Measurements from ENCODE around the gene CLINT1.

The CLINT1 gene

DNA sequence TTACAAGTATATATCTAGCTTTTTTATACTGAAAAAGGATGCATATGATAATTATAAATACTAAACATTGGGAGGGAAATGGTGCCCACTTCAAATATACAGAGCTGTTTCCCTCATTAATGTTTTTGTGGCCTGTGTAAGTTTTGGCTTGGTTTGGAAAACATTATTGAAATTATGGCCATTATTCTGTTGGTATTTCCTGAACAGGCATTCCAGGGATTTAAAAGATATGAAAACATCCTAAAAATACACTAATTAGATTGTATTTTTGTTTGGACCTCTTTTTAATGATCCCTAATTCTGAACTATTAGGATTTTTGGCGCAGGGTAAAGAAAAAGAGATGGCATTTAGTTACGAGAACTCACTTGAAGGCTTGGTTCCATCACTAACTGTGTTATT is 50.9 kb downstream of the CLINT1 start:
- DNase-seq (ENCODE audit: insufficient read length, low spot score): no peak
- no peak for TF ChIP-seq POLR2AphosphoS5 (IDR thresholded peaks at IDR 0.05; ENCODE audit: low read depth, low read length)

DNA sequence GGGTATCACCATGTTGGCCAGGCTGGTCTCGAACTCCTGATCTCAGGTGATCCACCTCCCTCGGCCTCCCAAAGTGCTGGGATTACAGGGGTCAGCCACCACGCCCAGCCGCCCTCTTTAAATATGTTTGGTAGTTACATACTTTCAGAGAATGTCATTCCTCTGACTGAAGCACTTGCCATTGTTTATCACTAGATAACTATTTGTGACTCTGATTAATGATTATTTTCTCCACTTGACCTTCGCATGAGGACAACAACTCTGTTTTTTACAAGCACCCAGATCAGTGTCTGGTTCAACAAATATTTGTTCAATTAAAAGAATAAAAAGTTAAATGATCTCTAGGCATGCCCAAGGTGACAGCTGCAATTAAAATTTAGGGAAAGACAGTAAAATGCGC is 56.2 kb downstream of the CLINT1 start:
- TF ChIP-seq TAF1 (IDR thresholded peaks at IDR 0.05; ENCODE audit: low read depth, low read length): no peak
- no peak for TF ChIP-seq SPI1 (IDR thresholded peaks at IDR 0.05; ENCODE audit: low read depth, low read length)
- no peak for TF ChIP-seq POLR2AphosphoS5 (IDR thresholded peaks at IDR 0.05; ENCODE audit: low read depth, low read length)
- TF ChIP-seq POLR2A (IDR thresholded peaks at IDR 0.05; ENCODE audit: low read depth, low read length): no peak
- TF ChIP-seq PAX5 (IDR thresholded peaks at IDR 0.05; ENCODE audit: insufficient read depth, low read length, severe bottlenecking): no peak
- TF ChIP-seq POU2F2 (IDR thresholded peaks at IDR 0.05; ENCODE audit: low read depth, low read length): no peak
- no peak for DNase-seq (ENCODE audit: insufficient read length, low spot score)
- FAIRE-seq: no peak

More for the DNA sequence above, 50.9 kb downstream of the CLINT1 start:
- FAIRE-seq: no peak

DNA sequence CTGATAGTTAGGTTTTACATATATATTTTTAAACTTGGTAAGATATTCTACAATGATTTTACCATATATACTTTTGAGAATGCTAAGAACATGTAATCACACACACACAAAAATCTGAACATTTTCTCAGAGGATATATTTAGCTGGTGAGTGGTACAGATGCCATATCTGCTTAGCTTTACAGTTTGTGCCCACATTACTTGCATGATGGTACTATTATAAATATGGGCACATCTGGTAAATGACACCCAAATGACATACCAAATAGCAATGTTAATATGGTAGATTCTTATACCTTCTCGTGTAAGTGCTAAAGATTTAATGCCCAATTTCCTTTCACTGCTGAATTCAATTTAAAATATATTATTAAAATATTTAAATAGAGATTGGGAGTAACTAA is 58.8 kb downstream of the CLINT1 start:
- TF ChIP-seq POLR2AphosphoS5 (IDR thresholded peaks at IDR 0.05; ENCODE audit: low read depth, low read length): no peak
- DNase-seq (ENCODE audit: insufficient read length, low spot score) (no peak), FAIRE-seq (no peak)

DNA sequence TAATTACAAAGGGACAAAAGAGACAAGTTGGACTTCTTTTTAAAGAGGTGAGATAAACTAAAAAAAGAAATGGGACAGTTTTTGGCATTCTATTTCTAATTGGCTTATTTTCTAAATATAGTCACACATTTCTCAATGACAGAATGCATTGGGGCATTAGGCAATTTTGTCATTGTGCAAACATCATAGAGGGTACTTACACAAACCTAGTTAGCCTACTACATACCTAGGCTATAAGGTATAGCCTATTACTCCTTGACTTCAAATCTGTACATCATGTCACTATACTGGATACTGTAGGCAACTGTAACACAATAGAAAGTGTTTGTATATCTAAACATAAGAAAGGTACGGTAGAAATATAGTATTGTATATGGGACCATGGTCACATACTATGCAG is 59.4 kb downstream of the CLINT1 start:
- DNase-seq (ENCODE audit: insufficient read length, low spot score) (no peak), FAIRE-seq (no peak)
- no peak for TF ChIP-seq POLR2A (IDR thresholded peaks at IDR 0.05; ENCODE audit: low read depth, low read length)
- TF ChIP-seq SPI1 (IDR thresholded peaks at IDR 0.05; ENCODE audit: low read depth, low read length): no peak
- TF ChIP-seq POLR2AphosphoS5 (IDR thresholded peaks at IDR 0.05; ENCODE audit: low read depth, low read length): no peak
- TF ChIP-seq TAF1 (IDR thresholded peaks at IDR 0.05; ENCODE audit: low read depth, low read length): no peak
- no peak for TF ChIP-seq POU2F2 (IDR thresholded peaks at IDR 0.05; ENCODE audit: low read depth, low read length)
- no peak for TF ChIP-seq PAX5 (IDR thresholded peaks at IDR 0.05; ENCODE audit: insufficient read depth, low read length, severe bottlenecking)

DNA sequence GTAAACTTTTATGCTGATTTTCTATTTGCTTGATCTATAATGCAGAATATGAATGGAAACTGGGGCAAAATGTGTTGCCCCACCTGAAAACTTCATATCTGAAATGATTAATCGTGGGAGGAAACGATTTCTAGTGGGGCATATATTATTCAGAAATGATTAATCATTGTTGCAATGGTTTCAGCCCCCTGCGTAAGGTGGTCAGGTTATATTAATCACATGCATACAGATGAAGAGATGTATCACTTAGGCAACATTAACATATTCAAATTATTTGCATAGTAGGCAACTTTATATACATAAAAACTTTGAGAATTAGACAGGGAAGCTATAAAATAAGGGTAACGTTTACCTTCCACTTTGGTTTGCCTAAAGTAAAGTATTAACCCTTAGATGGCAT is 65.6 kb downstream of the CLINT1 start:
- no peak for FAIRE-seq
- no peak for DNase-seq (ENCODE audit: insufficient read length, low spot score)
- no peak for TF ChIP-seq TAF1 (IDR thresholded peaks at IDR 0.05; ENCODE audit: low read depth, low read length)
- TF ChIP-seq POLR2A (IDR thresholded peaks at IDR 0.05; ENCODE audit: low read depth, low read length): no peak
- TF ChIP-seq POU2F2 (IDR thresholded peaks at IDR 0.05; ENCODE audit: low read depth, low read length): no peak
- TF ChIP-seq POLR2AphosphoS5 (IDR thresholded peaks at IDR 0.05; ENCODE audit: low read depth, low read length): no peak
- TF ChIP-seq SPI1 (IDR thresholded peaks at IDR 0.05; ENCODE audit: low read depth, low read length): no peak
- no peak for TF ChIP-seq PAX5 (IDR thresholded peaks at IDR 0.05; ENCODE audit: insufficient read depth, low read length, severe bottlenecking)

DNA sequence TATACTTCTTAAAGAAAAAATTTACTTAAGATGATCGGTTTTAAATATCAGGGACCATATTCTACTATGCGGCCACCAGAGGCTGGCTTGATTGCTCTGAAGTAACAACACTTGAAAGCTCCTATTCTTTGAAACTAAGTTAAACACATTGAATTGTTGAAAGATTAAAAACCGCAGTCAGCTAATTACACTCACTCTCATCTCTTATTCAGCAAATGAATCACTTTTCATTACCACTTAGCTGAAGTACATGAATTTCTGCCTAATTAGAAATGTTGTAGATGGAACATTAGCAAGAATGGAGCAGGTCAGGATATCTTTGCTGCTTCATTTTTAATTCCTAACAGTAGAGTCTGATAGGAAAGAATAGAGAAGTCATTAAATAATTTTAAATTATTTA is 73.1 kb downstream of the CLINT1 start:
- DNase-seq (ENCODE audit: insufficient read length, low spot score) (no peak), FAIRE-seq (no peak)
- TF ChIP-seq POLR2A (IDR thresholded peaks at IDR 0.05; ENCODE audit: low read depth, low read length) (no peak), PAX5 (IDR thresholded peaks at IDR 0.05; ENCODE audit: insufficient read depth, low read length, severe bottlenecking) (no peak), TAF1 (IDR thresholded peaks at IDR 0.05; ENCODE audit: low read depth, low read length) (no peak), POU2F2 (IDR thresholded peaks at IDR 0.05; ENCODE audit: low read depth, low read length) (no peak), POLR2AphosphoS5 (IDR thresholded peaks at IDR 0.05; ENCODE audit: low read depth, low read length) (no peak), SPI1 (IDR thresholded peaks at IDR 0.05; ENCODE audit: low read depth, low read length) (no peak)

DNA sequence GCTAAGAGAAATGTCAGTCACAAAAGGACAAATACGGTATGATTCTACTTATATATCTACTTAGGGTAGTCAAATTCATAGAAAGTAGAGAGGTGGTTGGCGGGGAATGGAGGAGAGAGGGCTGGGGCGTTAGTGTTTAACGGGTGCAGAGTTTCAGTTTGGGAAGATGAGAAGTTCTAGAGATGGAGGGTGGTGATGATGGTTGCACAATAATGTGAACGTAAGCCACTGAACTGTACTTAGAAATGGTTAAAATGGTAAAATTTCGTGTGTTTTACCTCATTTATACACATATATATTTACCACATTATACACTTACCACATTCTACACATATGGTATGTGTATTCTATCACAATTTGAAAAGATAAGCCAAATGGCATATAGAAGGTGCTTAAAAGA is 79.7 kb downstream of the CLINT1 start:
- TF ChIP-seq POLR2A (IDR thresholded peaks at IDR 0.05; ENCODE audit: low read depth, low read length) (no peak), TAF1 (IDR thresholded peaks at IDR 0.05; ENCODE audit: low read depth, low read length) (no peak), POLR2AphosphoS5 (IDR thresholded peaks at IDR 0.05; ENCODE audit: low read depth, low read length) (no peak), PAX5 (IDR thresholded peaks at IDR 0.05; ENCODE audit: insufficient read depth, low read length, severe bottlenecking) (no peak), POU2F2 (IDR thresholded peaks at IDR 0.05; ENCODE audit: low read depth, low read length) (no peak), SPI1 (IDR thresholded peaks at IDR 0.05; ENCODE audit: low read depth, low read length) (no peak)
- DNase-seq (ENCODE audit: insufficient read length, low spot score): no peak
- no peak for FAIRE-seq

DNA sequence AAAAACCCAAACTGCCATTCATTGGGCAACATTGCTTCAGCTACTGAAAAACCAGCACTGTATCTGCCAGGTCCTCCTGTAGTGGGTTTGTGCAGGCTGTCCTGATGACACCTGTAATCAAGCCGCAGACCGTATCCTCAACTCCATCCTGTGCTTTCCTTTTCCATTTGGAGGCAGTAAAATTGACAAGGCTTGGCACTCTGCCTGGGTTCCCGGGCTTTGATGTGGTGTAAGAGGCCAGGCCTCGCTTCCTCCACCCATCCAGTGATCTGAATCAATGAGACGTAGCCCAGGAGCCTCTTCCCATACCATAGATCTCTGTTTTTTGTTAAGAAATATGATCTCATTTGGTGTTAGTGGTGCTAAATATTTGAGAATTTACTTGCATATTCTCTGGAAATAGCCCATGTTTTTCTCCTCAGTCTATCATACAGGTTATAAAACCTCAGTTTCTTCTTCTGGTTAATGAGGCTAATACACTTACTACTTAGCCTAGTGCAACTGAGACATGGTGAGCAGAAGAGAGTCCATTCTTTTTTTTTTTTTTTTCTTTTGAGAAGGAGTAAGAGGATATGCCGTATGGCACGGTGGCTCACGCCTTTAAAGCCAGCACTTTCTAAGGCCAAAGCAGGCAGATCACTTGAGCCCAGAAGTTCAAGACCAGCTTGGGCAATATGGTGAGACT is 80.7 kb downstream of the CLINT1 start:
- DNase-seq (ENCODE audit: insufficient read length, low spot score) (no peak), FAIRE-seq (no peak)
- TF ChIP-seq POLR2AphosphoS5 (IDR thresholded peaks at IDR 0.05; ENCODE audit: low read depth, low read length) (no peak), SPI1 (IDR thresholded peaks at IDR 0.05; ENCODE audit: low read depth, low read length) (no peak), POU2F2 (IDR thresholded peaks at IDR 0.05; ENCODE audit: low read depth, low read length) (no peak), TAF1 (IDR thresholded peaks at IDR 0.05; ENCODE audit: low read depth, low read length) (no peak), PAX5 (IDR thresholded peaks at IDR 0.05; ENCODE audit: insufficient read depth, low read length, severe bottlenecking) (no peak), POLR2A (IDR thresholded peaks at IDR 0.05; ENCODE audit: low read depth, low read length) (no peak)

DNA sequence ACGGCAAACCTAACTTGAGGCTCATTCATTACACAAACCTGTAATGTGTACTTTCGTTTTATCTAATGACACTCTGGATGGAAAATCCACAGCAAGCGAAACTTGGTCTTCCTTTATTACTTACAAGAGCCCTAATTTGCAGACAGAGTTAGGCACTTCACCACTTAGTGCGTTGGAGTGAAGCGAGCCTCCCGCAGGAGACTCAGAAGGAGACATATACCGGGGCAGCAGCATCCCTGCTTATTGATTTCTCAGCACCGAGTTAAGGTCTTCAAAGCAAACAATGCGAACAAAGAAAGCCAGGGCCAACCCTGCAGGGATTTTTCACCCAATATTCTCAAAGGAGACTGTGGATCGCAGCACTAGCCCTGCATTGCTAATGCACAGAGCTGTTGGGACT is 86.8 kb downstream of the CLINT1 start:
- FAIRE-seq (no peak), DNase-seq (ENCODE audit: insufficient read length, low spot score) (no peak)
- no peak for TF ChIP-seq POLR2A (IDR thresholded peaks at IDR 0.05; ENCODE audit: low read depth, low read length)
- no peak for TF ChIP-seq POLR2AphosphoS5 (IDR thresholded peaks at IDR 0.05; ENCODE audit: low read depth, low read length)
- TF ChIP-seq TAF1 (IDR thresholded peaks at IDR 0.05; ENCODE audit: low read depth, low read length): no peak
- TF ChIP-seq PAX5 (IDR thresholded peaks at IDR 0.05; ENCODE audit: insufficient read depth, low read length, severe bottlenecking): no peak
- TF ChIP-seq SPI1 (IDR thresholded peaks at IDR 0.05; ENCODE audit: low read depth, low read length): no peak
- TF ChIP-seq POU2F2 (IDR thresholded peaks at IDR 0.05; ENCODE audit: low read depth, low read length): no peak

DNA sequence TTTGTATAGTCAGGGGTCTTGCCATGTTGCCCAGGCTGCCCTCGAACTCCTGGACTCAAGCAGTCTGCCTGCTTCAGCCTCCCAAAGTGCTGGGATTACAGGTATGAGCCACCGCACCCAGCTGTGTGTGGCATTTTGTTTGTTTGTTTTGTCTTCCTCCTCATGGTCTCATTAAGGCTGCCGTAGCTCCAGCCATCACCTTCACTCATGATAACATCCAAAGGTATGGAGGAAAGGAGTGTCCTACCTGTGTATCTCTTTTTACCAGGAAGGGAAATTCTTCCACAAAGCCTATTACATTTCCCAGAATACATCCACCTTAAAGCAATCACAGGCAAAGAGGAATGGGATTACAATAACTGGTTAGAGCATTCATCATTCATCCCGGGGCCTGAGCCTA is 88.3 kb downstream of the CLINT1 start:
- no peak for TF ChIP-seq TAF1 (IDR thresholded peaks at IDR 0.05; ENCODE audit: low read depth, low read length)
- DNase-seq (ENCODE audit: insufficient read length, low spot score) (no peak), FAIRE-seq (no peak)

All from GM12891 (cell line).